Stomach smooth muscle (tissue), 2 donors: Measurements from ENCODE around the gene PNKD.

ENCODE experiments used
- H3K27ac ChIP-seq: one replicate; pipeline ENCODE4 v1.7.0; 2013; ENCODE audit warnings: mild to moderate bottlenecking, low read length, inconsistent platforms
- H3K27me3 ChIP-seq, 2 donors: one replicate each; pipeline ENCODE4 v1.7.0; 2013; ENCODE audit warnings: low read length in 2 of 2; ENCODE audit not compliant: insufficient read depth in 2 of 2, control insufficient read depth in 1 of 2
- H3K36me3 ChIP-seq, 2 donors: one replicate each; pipeline ENCODE4 v1.7.0; 2013; ENCODE audit warnings: low read length in 2 of 2; ENCODE audit not compliant: control insufficient read depth in 2 of 2, insufficient read depth in 2 of 2
- H3K4me1 ChIP-seq: one replicate; pipeline ENCODE4 v1.7.0; 2013; ENCODE audit warnings: low read length; ENCODE audit not compliant: control insufficient read depth, insufficient read depth
- H3K4me3 ChIP-seq, 2 donors: one replicate each; pipeline ENCODE4 v1.7.0; 2013; ENCODE audit warnings: low read length in 2 of 2
- H3K9ac ChIP-seq, 2 donors: one replicate each; pipeline ENCODE4 v1.7.0; 2013; ENCODE audit warnings: low read length in 2 of 2, mild to moderate bottlenecking in 1 of 2
- H3K9me3 ChIP-seq, 2 donors: one replicate each; pipeline ENCODE4 v1.7.0; 2013; ENCODE audit warnings: low read length in 2 of 2; ENCODE audit not compliant: control insufficient read depth in 2 of 2
- donor health status: healthy.
- donor health status: Pancreatic carcinoma.

The PNKD gene

DNA sequence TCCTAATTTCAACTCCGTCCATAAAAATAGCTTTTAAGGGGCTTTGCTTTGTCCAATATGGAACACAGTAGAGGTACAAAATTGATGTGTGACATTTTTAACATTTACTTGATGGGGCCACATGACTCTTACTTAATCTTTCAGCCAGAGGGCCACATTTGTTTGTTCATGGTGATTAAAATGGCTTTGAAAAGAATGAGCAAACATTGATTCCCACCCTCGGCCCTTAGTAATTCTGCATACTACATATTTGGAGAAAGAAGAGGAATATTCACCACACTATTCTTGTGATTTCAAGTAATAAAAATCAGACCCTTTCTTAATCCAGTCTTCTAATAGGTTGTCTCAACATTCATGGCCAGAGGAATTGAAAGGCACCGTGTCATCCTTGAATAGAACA, 35.8 kb upstream of the PNKD start:
- Histone ChIP-seq H3K27me3 (no peaks in the 10 kb centered on the region), H3K9ac (no peak overlapping the region), H3K36me3 (peaks cover 46 to 51% of the 10 kb centered on the region in 2 donors), H3K4me3 (no peak overlapping the region), H3K27ac (no peak overlapping the region), H3K4me1 (peaks cover 5% of the 10 kb centered on the region), H3K9me3 (no peaks in the 10 kb centered on the region)

DNA sequence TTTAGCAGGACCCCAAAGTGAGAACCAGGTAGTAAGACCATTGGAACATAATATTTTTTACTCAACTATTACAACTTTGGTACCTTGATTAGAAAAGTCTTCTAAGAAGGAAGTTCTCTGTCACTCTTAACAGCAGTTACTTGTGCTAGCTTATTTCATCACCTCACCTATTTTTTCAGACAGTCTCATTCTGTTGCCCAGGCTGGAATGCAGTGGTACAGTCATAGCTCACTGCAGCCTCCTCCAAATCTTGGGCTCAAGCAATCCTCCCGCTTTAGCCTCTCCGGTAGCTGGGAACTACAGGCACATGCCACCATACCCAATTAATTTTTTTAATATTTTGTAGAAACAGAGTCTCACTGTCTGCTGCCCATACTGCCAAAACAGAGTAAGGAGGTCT, 35.3 kb upstream of the PNKD start:
- Histone ChIP-seq H3K27me3 (no peaks in the 10 kb centered on the region), H3K9ac (no peak overlapping the region), H3K27ac (no peak overlapping the region), H3K4me3 (no peak overlapping the region), H3K4me1 (peaks cover 5% of the 10 kb centered on the region), H3K36me3 (peaks cover 51 to 54% of the 10 kb centered on the region in 2 donors), H3K9me3 (no peaks in the 10 kb centered on the region)

DNA sequence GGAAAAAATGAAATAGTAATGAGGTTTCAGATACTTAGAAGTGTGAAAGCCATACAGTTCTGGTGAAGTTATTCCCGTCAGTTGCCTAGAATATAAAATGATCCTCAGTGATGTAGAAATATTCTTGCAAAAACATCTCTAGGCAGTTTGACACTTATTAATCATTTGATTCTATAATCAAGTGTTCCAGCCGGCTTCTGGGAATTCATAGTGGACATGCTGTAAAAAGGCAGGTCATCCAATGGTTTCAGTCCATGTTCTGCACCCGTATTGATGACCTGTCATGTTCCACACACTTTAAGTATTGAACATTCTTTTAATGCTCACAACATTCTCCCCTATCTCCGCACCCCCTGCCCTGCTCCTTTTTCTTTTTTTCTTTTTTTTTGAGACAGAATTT, 33.5 kb upstream of the PNKD start:
- Histone ChIP-seq H3K9ac (no peak overlapping the region), H3K4me3 (no peak overlapping the region), H3K27ac (no peak overlapping the region), H3K9me3 (no peaks in the 10 kb centered on the region), H3K27me3 (no peaks in the 10 kb centered on the region), H3K36me3 (peaks cover 41 to 48% of the 10 kb centered on the region in 2 donors), H3K4me1 (no peaks in the 10 kb centered on the region)

DNA sequence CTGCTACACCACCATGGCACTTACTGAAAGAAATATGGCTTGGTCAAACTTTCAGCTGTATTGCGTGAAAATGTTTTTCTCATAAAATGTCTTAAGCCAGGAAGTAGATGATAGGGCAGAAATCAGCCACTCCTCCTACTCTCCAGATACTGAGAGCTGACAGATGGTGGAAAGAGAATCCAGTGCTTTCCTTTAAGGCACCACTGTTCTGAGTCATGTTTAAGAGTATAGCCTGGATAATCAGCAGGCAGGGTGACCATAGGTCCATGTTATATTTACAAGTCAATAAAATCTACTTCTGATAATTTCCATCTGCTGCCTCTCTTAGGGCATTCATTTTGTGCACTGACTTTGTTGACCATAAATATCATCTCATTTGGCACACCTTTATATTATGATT, 31.4 kb upstream of the PNKD start:
- Histone ChIP-seq H3K9ac (no peak overlapping the region), H3K4me1 (no peaks in the 10 kb centered on the region), H3K9me3 (no peaks in the 10 kb centered on the region), H3K36me3 (peaks cover 50 to 54% of the 10 kb centered on the region in 2 donors), H3K4me3 (no peak overlapping the region), H3K27ac (no peak overlapping the region), H3K27me3 (no peaks in the 10 kb centered on the region)

DNA sequence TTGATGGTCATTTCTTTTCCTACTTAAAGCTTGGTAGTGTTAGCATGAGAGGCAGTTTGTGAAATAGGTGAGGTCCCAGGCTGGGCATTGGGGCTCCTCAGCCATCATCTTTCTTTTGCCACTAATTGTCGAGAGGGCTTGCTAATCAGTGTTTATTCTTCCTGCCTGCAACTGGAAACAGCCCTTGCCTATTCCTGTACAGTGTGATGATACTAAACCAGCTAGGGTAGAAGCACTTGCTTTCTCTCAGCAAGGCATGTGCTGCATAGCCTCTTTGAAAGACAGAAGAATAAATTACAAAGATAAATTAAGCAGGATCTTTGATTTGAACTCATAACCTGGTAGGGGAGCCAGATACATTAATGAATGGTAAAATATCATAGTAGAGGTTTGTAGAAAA, 26.1 kb upstream of the PNKD start:
- H3K27ac ChIP-seq, result no peak overlapping the region
- peaks cover 54 to 65% of the 10 kb centered on the region in 2 donors for H3K36me3 ChIP-seq
- no peaks in the 10 kb centered on the region for H3K27me3 ChIP-seq
- H3K4me3 ChIP-seq, result no peak overlapping the region
- H3K9me3 ChIP-seq, result no peaks in the 10 kb centered on the region
- no peaks in the 10 kb centered on the region for H3K4me1 ChIP-seq
- H3K9ac ChIP-seq, result no peak overlapping the region

DNA sequence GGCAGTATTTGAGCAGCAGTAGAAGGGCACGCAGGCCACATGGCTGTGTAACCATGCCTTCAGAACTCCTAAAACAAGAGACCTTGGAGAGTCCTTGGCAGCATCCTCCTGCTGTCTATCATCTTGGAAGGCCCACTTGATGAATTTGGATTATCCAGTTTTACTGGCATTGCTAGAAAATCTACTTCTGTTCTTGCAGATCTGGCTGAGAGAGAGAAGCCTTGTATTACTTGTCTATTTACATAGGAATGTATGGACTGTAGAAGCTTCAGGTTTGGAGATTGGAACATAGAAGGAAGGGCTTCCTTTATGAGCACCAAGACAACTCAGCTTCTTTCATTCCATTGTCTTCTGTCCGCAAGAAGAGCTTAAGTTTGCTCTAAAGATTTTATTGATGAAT, 25.7 kb upstream of the PNKD start:
- H3K9me3 ChIP-seq, result no peaks in the 10 kb centered on the region
- H3K9ac ChIP-seq, result no peak overlapping the region
- H3K4me1 ChIP-seq, result no peaks in the 10 kb centered on the region
- H3K36me3 ChIP-seq, result peaks cover 55 to 65% of the 10 kb centered on the region in 2 donors
- H3K4me3 ChIP-seq, result no peak overlapping the region
- H3K27me3 ChIP-seq, result no peaks in the 10 kb centered on the region
- no peak overlapping the region for H3K27ac ChIP-seq

DNA sequence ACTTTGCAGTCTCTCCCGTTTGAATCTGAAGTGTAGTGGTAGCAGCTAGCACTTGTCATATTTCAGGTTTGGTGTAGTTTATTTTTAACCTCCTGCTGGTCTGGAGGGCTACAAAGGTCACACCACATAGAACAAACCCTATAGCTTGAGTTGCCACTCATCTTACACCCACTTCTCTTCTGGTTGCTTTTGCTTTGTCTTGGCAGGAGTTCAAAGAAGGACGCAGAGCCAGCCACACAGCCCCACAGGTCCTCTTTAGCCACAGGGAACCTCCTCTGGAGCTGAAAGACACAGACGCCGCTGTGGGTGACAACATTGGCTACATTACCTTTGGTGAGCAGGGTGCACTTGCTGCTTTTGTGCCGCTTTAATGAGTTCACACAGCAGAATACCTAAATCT, 25.1 kb upstream of the PNKD start:
- Histone ChIP-seq H3K27ac (no peak overlapping the region), H3K36me3 (peaks cover 57 to 65% of the 10 kb centered on the region in 2 donors), H3K9ac (no peak overlapping the region), H3K4me1 (no peaks in the 10 kb centered on the region), H3K9me3 (no peaks in the 10 kb centered on the region), H3K4me3 (no peak overlapping the region), H3K27me3 (no peaks in the 10 kb centered on the region)

DNA sequence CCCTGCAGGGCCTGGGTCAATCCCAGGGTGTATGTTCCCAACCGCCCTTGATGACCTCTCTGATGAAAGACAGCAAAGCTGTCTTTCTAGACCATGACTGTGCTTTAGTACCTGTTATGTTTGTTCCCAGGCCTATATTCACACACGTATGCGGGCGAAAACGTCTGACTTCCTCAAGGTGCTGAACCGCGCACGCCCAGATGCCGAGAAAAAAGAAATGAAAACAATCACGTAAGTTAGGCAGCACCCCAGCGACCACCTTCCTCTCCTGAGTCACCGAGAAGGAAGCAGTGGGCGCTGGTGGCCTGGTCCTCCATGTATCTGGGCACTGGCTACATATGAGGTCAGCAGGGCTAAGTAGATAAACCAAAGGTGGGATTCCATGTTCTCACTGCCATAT, 20.6 kb upstream of the PNKD start:
- H3K4me3 ChIP-seq, result no peak overlapping the region
- no peak overlapping the region for H3K27ac ChIP-seq
- H3K9ac ChIP-seq, result no peak overlapping the region
- H3K27me3 ChIP-seq, result no peaks in the 10 kb centered on the region
- peaks cover 78 to 83% of the 10 kb centered on the region in 2 donors for H3K36me3 ChIP-seq
- peaks cover 8% of the 10 kb centered on the region for H3K4me1 ChIP-seq
- H3K9me3 ChIP-seq, result no peaks in the 10 kb centered on the region

DNA sequence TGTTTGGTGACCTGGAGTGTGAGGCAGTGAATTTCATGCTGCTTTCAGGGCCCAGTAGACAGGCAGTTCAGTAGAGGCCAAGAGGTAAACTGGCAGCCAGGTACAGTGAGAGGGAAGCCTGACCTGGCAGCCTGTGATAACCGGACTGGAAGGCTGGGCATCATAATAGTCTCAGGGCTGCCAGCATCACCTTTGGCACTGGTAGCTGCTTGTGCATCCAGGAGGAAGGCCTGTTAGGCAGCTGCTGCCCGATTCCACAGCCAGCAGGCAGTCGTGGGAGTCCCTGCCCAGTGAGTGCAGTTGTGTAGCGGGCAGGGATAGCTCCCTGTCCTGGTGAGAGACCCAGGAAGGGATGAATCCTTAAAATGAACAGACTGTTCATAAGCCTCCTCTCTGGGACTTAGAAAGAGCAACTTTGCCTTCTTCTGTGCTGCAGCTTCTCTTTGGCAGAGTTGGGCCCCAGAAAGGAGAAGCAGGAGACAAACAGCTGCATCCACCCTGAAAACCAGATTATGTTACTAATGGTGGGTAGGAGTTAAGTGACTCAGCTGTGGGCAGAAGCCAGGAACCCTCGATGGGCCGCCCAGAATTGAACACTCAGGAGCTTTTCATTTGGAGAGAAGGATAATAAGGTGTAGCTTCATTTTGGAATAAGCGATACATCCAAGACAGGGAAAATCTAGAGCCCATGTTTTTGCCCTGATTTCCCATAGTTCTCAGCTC, 17.6 kb upstream of the PNKD start:
- H3K9me3 ChIP-seq, result no peaks in the 10 kb centered on the region
- H3K9ac ChIP-seq, result no peak overlapping the region
- peaks cover 8% of the 10 kb centered on the region for H3K4me1 ChIP-seq
- peak overlapping the region; percentile 11 for H3K27ac ChIP-seq
- no peaks in the 10 kb centered on the region for H3K27me3 ChIP-seq
- H3K4me3 ChIP-seq, result no peak overlapping the region
- H3K36me3 ChIP-seq, result peaks cover 72 to 73% of the 10 kb centered on the region in 2 donors

DNA sequence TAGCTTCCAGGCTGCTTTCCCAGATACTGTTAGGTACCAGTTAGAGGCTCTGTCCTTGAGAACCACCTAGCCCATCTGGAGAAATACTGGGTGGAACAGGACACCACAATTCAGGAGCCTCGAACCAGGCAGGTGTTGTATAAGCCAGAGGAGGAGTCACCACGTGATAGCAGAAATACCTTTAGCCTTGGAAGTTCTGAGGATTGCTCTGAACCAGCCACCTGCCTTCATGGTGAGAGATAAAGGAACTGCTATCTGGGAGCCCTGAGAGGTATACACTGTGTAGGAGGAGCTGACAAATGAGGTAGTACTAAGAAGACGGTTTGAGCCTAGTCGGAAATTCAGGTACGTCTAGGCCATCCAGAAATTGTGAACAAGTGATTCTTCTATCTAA, 17.1 kb upstream of the PNKD start:
- H3K4me1 ChIP-seq, result peaks cover 8% of the 10 kb centered on the region
- peaks cover 68% of the 10 kb centered on the region in 2 donors for H3K36me3 ChIP-seq
- no peak overlapping the region for H3K27ac ChIP-seq
- H3K9me3 ChIP-seq, result no peaks in the 10 kb centered on the region
- H3K4me3 ChIP-seq, result no peak overlapping the region
- H3K9ac ChIP-seq, result no peak overlapping the region
- no peaks in the 10 kb centered on the region for H3K27me3 ChIP-seq

DNA sequence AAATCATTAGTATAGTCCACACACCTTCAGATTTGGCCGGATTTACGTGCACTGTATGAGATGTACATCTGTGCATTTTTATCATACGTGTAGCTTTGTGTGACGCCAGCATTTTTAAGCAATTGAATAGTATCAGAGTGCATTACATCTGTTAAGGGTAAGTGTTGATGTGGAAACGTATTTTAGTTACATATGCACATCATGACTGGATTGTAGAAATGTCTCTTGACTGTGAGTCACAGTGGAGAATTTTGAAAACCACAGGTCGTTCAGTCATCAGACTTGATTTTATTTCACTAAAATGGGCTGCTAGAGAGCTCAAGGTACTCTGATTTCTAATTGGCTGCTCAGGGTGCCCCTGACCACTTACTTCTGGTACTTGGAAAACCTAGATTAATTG, 14.9 kb upstream of the PNKD start:
- Histone ChIP-seq H3K27ac (no peak overlapping the region), H3K9me3 (no peaks in the 10 kb centered on the region), H3K36me3 (peaks cover 50 to 51% of the 10 kb centered on the region in 2 donors), H3K4me3 (no peak overlapping the region), H3K4me1 (peaks cover 29% of the 10 kb centered on the region), H3K9ac (no peak overlapping the region), H3K27me3 (no peaks in the 10 kb centered on the region)
